CD4-positive, alpha-beta T cell treated with Interleukin-21 for 1 hour (primary cell): Measurements from ENCODE around the gene ATP6V1B1.

ENCODE experiments used
- DNase-seq: peaks from one replicate; pipeline ENCODE4 v3.0.0-alpha.2; 2020

ATP6V1B1 gene

GRCh38 chr2:70977605-70978205, 42.0 kb downstream of the ATP6V1B1 start:
- peak; percentile 35 for DNase-seq

- DNase-seq = no peak
Measured at GRCh38 chr2:70978341-70979179, 42.9 kb downstream of the ATP6V1B1 start, which contains the start of gene ANKRD53. TSS of gene ANKRD53 (plus strand) at chr2:70978630. CDS start at chr2:70978646, 16 bp downstream.

GRCh38 chr2:70979180-70979488, 43.4 kb downstream of the ATP6V1B1 start:
- DNase-seq = no peak

GRCh38 chr2:70979626-70980025, 43.9 kb downstream of the ATP6V1B1 start:
- no peak for DNase-seq

GRCh38 chr2:70981421-70981820, 45.7 kb downstream of the ATP6V1B1 start:
- DNase-seq = no peak

GRCh38 chr2:70981866-70982810, 46.4 kb downstream of the ATP6V1B1 start:
- no peak for DNase-seq

GRCh38 chr2:70982971-70983370, 47.3 kb downstream of the ATP6V1B1 start:
- DNase-seq = no peak

GRCh38 chr2:70983506-70984227, 48.0 kb downstream of the ATP6V1B1 start:
- no peak for DNase-seq

- DNase-seq = no peak
Measured at GRCh38 chr2:70984228-70984575, 48.5 kb downstream of the ATP6V1B1 start.

- DNase-seq = peak; percentile 82
Measured at GRCh38 chr2:70984576-70985282, 49.0 kb downstream of the ATP6V1B1 start.

- no peak for DNase-seq
Measured at GRCh38 chr2:70985283-70985688, 49.6 kb downstream of the ATP6V1B1 start.

GRCh38 chr2:70985956-70986355, 50.3 kb downstream of the ATP6V1B1 start:
- DNase-seq = no peak

GRCh38 chr2:70986499-70987189, 50.9 kb downstream of the ATP6V1B1 start:
- no peak for DNase-seq

GRCh38 chr2:70987386-70987785, 51.7 kb downstream of the ATP6V1B1 start:
- DNase-seq = no peak

- DNase-seq = no peak
Measured at GRCh38 chr2:70988151-70988550, 52.5 kb downstream of the ATP6V1B1 start.

GRCh38 chr2:70988726-70989648, 53.3 kb downstream of the ATP6V1B1 start:
- DNase-seq = no peak

- DNase-seq = no peak
Measured at GRCh38 chr2:70990216-70990615, 54.5 kb downstream of the ATP6V1B1 start.

- DNase-seq = no peak
Measured at GRCh38 chr2:70991142-70991541, 55.4 kb downstream of the ATP6V1B1 start.

- no peak for DNase-seq
Measured at GRCh38 chr2:70991742-70992141, 56.0 kb downstream of the ATP6V1B1 start.
